ENCODE data around the gene HOXD11.

HOXD11 gene

GRCh38 chr2:176109192-176109901 lies 2.3 kb downstream of the HOXD11 start:
- peak in 1 of 2 experiments; percentile 26 for DNase-seq

- DNase-seq: no peak
Measured at GRCh38 chr2:176109946-176110345, 2.9 kb downstream of the HOXD11 start.

- DNase-seq: no peak
Measured at GRCh38 chr2:176110415-176111308, 3.6 kb downstream of the HOXD11 start.

GRCh38 chr2:176111309-176111663 lies 4.2 kb downstream of the HOXD11 start:
- DNase-seq: peak; percentile 79 to 92

- peak in 1 of 2 experiments; percentile 19 for DNase-seq
Measured at GRCh38 chr2:176111846-176112374, 4.8 kb downstream of the HOXD11 start.

- DNase-seq: no peak
Measured at GRCh38 chr2:176112375-176113302, 5.6 kb downstream of the HOXD11 start.

GRCh38 chr2:176114120-176114929 lies 7.2 kb downstream of the HOXD11 start:
- peak; percentile 83 to 95 for DNase-seq

GRCh38 chr2:176114930-176115625 lies 8.0 kb downstream of the HOXD11 start:
- no peak for DNase-seq

- no peak for DNase-seq
Measured at GRCh38 chr2:176115883-176116813, 9.1 kb downstream of the HOXD11 start, which contains the start of gene HOXD10. Gene HOXD10, plus strand, starts transcription at chr2:176116778. Its CDS starts 56 bp downstream, at chr2:176116834.

- no peak for DNase-seq
Measured at GRCh38 chr2:176117162-176117822, 10.2 kb downstream of the HOXD11 start.

- DNase-seq: no peak
Measured at GRCh38 chr2:176117823-176118371, 10.8 kb downstream of the HOXD11 start.

GRCh38 chr2:176118601-176119339 lies 11.7 kb downstream of the HOXD11 start:
- DNase-seq: no peak

GRCh38 chr2:176120364-176121189 lies 13.5 kb downstream of the HOXD11 start:
- no peak for DNase-seq

- no peak for DNase-seq
Measured at GRCh38 chr2:176121190-176122051, 14.3 kb downstream of the HOXD11 start.

GRCh38 chr2:176122052-176122682 lies 15.1 kb downstream of the HOXD11 start:
- peak in 1 of 2 experiments; percentile 59 for DNase-seq

Data from NCI-H2081 (cell line).